GM23248 (cell line): Measurements from ENCODE around the gene HOXB5.

Experiments
- EZH2 ChIP-seq: fragments of 200-600 bp; sonication (generic); IDR thresholded peaks from 2 replicates; pipeline ENCODE4 v1.6.1; 2018; ENCODE audit warnings: antibody characterized with exemption, mild to moderate bottlenecking; ENCODE audit not compliant: insufficient read depth, poor library complexity, severe bottlenecking
- EZH2phosphoT487 ChIP-seq: fragments of 200-600 bp; sonication (generic); IDR thresholded peaks from 2 replicates; pipeline ENCODE4 v1.6.1; 2018; ENCODE audit warnings: antibody characterized with exemption, moderate library complexity, mild to moderate bottlenecking, low read depth; ENCODE audit not compliant: insufficient read depth

GRCh38 chr17:48624118-48624517 lies 30.5 kb upstream of the HOXB5 start:
- TF ChIP-seq EZH2, result no peak
- 0 out of 2 replicates have a peak, but pooled peaks have one; percentile 26 for TF ChIP-seq EZH2phosphoT487
